GM23338 (cell line): ENCODE data around the gene SLC27A3.

Source experiments
- CREB1 ChIP-seq: fragments of 250-450 bp; sonication (Bioruptor Pico); IDR thresholded peaks from 2 replicates; pipeline ENCODE4 v1.5.0; 2020; ENCODE audit warnings: low read depth, mild to moderate bottlenecking, moderate library complexity
- CTCF ChIP-seq, 2 experiments: fragments of 200-600 bp in 1 of 2; sonication (generic) in 1 of 2; conservative IDR thresholded peaks; 2 replicates each; pipeline versions ENCODE4 v1.5.1 to v1.6.1; 2016 to 2017; ENCODE audit warnings: antibody characterized with exemption in 2 of 2, low read depth in 2 of 2, mild to moderate bottlenecking in 2 of 2, moderate library complexity in 1 of 2
- EZH2 ChIP-seq: fragments of 200-600 bp; sonication (generic); IDR thresholded peaks from one replicate; pipeline ENCODE4 v1.8.0; 2017; ENCODE audit warnings: antibody characterized with exemption, mild to moderate bottlenecking, low read depth; ENCODE audit not compliant: unreplicated experiment
- EZH2phosphoT487 ChIP-seq: fragments of 200-600 bp; sonication (generic); IDR thresholded peaks from one replicate; pipeline ENCODE4 v1.8.1; 2018; ENCODE audit warnings: antibody characterized with exemption; ENCODE audit not compliant: unreplicated experiment
- POLR2AphosphoS5 ChIP-seq: IDR thresholded peaks from 2 replicates; pipeline ENCODE4 v1.6.1; 2016; ENCODE audit warnings: antibody characterized with exemption, low read depth
- REST ChIP-seq: IDR thresholded peaks from one replicate; pipeline ENCODE4 v1.6.1; 2018; ENCODE audit warnings: antibody characterized with exemption; ENCODE audit not compliant: unreplicated experiment
- STAT1 ChIP-seq: IDR thresholded peaks from one replicate; pipeline ENCODE4 v1.6.1; 2016; ENCODE audit warnings: antibody characterized with exemption; ENCODE audit not compliant: unreplicated experiment

- no peak for TF ChIP-seq CTCF (conservative IDR thresholded peaks at IDR 0.05; ENCODE audit: low read depth in 2 of 2)
- TF ChIP-seq EZH2, result no peak
- TF ChIP-seq REST, result no peak
- TF ChIP-seq CREB1, result no peak
- no peak for TF ChIP-seq POLR2AphosphoS5
- TF ChIP-seq EZH2phosphoT487, result no peak
- no peak for TF ChIP-seq STAT1
These were observed 15.2 kb downstream of the SLC27A3 start for GRCh38 chr1:153790313-153790965.
